Liver (tissue), 9 donors: ENCODE measurements around the gene SH3PXD2A. TPM values are rescaled to one million over a fixed set of nuclear protein-coding genes. Genes with fewer than 3 reads are reported as not detected.

ENCODE experiments used
- DNase-seq: peaks from one replicate; pipeline ENCODE4 v3.0.0-alpha.2; 2017; ENCODE audit warnings: low spot score
- H3K27ac ChIP-seq, 2 donors: one replicate each; pipeline ENCODE4 v1.7.0; 2013; ENCODE audit warnings: inconsistent platforms in 2 of 2, low read length in 2 of 2, control low read depth in 1 of 2, low read depth in 1 of 2, mild to moderate bottlenecking in 1 of 2
- H3K27me3 ChIP-seq, 4 donors: one replicate each; pipeline versions ENCODE4 v1.6.1 to v1.7.0; 2013; ENCODE audit warnings: low read length in 3 of 4, inconsistent platforms in 1 of 4, mild to moderate bottlenecking in 1 of 4, moderate library complexity in 1 of 4; ENCODE audit not compliant: control insufficient read depth in 4 of 4, insufficient read depth in 4 of 4
- H3K36me3 ChIP-seq, 4 donors: one replicate each; pipeline versions ENCODE4 v1.6.1 to v1.7.0; 2013; ENCODE audit warnings: low read length in 3 of 4, mild to moderate bottlenecking in 3 of 4, low read depth in 1 of 4, moderate library complexity in 1 of 4; ENCODE audit not compliant: control insufficient read depth in 4 of 4, insufficient read depth in 3 of 4
- H3K4me1 ChIP-seq, 4 donors: one replicate each; pipeline versions ENCODE4 v1.6.1 to v1.7.0; 2013; ENCODE audit warnings: low read length in 3 of 4, mild to moderate bottlenecking in 3 of 4, moderate library complexity in 1 of 4; ENCODE audit not compliant: control insufficient read depth in 4 of 4, insufficient read depth in 4 of 4
- H3K4me3 ChIP-seq, 3 donors: one replicate each; pipeline versions ENCODE4 v1.6.1 to v1.7.0; 2013; ENCODE audit warnings: low read length in 3 of 3, control low read depth in 1 of 3, low read depth in 1 of 3, mild to moderate bottlenecking in 1 of 3
- H3K9ac ChIP-seq, 2 donors: one replicate each; pipeline ENCODE4 v1.7.0; 2013; ENCODE audit warnings: low read length in 2 of 2, mild to moderate bottlenecking in 2 of 2, moderate library complexity in 2 of 2, control low read depth in 1 of 2, low read depth in 1 of 2
- H3K9me3 ChIP-seq, 4 donors: one replicate each; pipeline versions ENCODE4 v1.6.1 to v1.7.0; 2013; ENCODE audit warnings: low read length in 3 of 4; ENCODE audit not compliant: control insufficient read depth in 4 of 4
- EGR1 ChIP-seq, 2 donors: IDR thresholded peaks; 2 replicates each; pipeline ENCODE4 v1.6.1; 2016 to 2018; ENCODE audit warnings: antibody characterized with exemption in 2 of 2, low read depth in 2 of 2
- FOXA2 ChIP-seq: IDR thresholded peaks from 2 replicates; pipeline ENCODE4 v1.6.1; 2016; ENCODE audit warnings: antibody characterized with exemption
- GABPA ChIP-seq, 2 donors: IDR thresholded peaks in 1 of 2; conservative IDR thresholded peaks in 1 of 2; 2 replicates each; pipeline ENCODE4 v1.6.1; 2016; ENCODE audit warnings: antibody characterized with exemption in 2 of 2, mild to moderate bottlenecking in 1 of 2, moderate library complexity in 1 of 2
- HNF4A ChIP-seq, 2 donors: conservative IDR thresholded peaks; 2 replicates each; pipeline ENCODE4 v1.6.1; 2016; ENCODE audit warnings: antibody characterized with exemption in 2 of 2, mild to moderate bottlenecking in 2 of 2
- HNF4G ChIP-seq: IDR thresholded peaks from 2 replicates; pipeline ENCODE4 v1.6.1; 2016; ENCODE audit warnings: antibody characterized with exemption
- JUND ChIP-seq, 2 donors: IDR thresholded peaks; 2 replicates each; pipeline ENCODE4 v1.6.1; 2016; ENCODE audit warnings: antibody characterized with exemption in 2 of 2
- NR2F2 ChIP-seq: IDR thresholded peaks from 2 replicates; pipeline ENCODE4 v1.6.1; 2016; ENCODE audit warnings: antibody characterized with exemption
- RAD21 ChIP-seq, 2 donors: IDR thresholded peaks; 2 replicates each; pipeline ENCODE4 v1.6.1; 2016; ENCODE audit warnings: antibody characterized with exemption in 2 of 2, mild to moderate bottlenecking in 2 of 2
- RXRA ChIP-seq, 2 donors: IDR thresholded peaks; 2 replicates each; pipeline ENCODE4 v1.6.1; 2017 to 2018; ENCODE audit warnings: antibody characterized with exemption in 2 of 2, mild to moderate bottlenecking in 1 of 2
- SP1 ChIP-seq: IDR thresholded peaks from 2 replicates; pipeline ENCODE4 v1.6.1; 2018; ENCODE audit warnings: antibody characterized with exemption, mild to moderate bottlenecking
- TAF1 ChIP-seq: conservative IDR thresholded peaks from 2 replicates; pipeline ENCODE4 v1.6.1; 2016; ENCODE audit warnings: antibody characterized with exemption, mild to moderate bottlenecking
- YY1 ChIP-seq: IDR thresholded peaks from 2 replicates; pipeline ENCODE4 v1.6.1; 2016; ENCODE audit warnings: antibody characterized with exemption, mild to moderate bottlenecking
- WGBS: extraction: QIAGEN DNeasy Blood & Tissue Kit; methylation state at CpG from one replicate; pipeline ENCODE4 v1.1.7; 2013; 5-methylcytosine and 5-hydroxymethylcytosine counted together
- polyA plus RNA-seq, 2 donors: library from polyadenylated mRNA; stranded (reverse) in 1 of 2; unstranded in 1 of 2; fragments of 200-250 nt in 1 of 2; fragments of >200 nt in 1 of 2; fragmentation: Nextera tagmentation in 1 of 2; extraction: Ambion mirVana in 1 of 2; gene quantifications; one replicate each; pipeline versions ENCODE4 v1.2.1 to v1.2.3, GENCODE V29; 2013 to 2015
- total RNA-seq, 2 donors: library from RNA; depleted of rRNA; stranded (reverse); fragments of >200 nt; gene quantifications; one replicate each; pipeline ENCODE4 v1.2.3, GENCODE V29; 2014
- TF ChIP-seq, protein P1 (sequence below): fragments of 150-350 bp; IDR thresholded peaks from 2 replicates; pipeline ENCODE4 v1.5.1; 2017; ENCODE audit warnings: improper control_type of control experiment, low read depth, low read length; ENCODE audit not compliant: missing input control
- TF ChIP-seq, protein P2 (sequence below): IDR thresholded peaks from 2 replicates; pipeline ENCODE4 v1.6.1; 2016; ENCODE audit warnings: antibody characterized with exemption
- TF ChIP-seq, protein P3 (sequence below): IDR thresholded peaks from 2 replicates; pipeline ENCODE4 v1.6.1; 2016; ENCODE audit warnings: antibody characterized with exemption
- TF ChIP-seq, protein P4 (sequence below): IDR thresholded peaks from 2 replicates; pipeline ENCODE4 v1.6.1; 2016; ENCODE audit warnings: antibody characterized with exemption
- TF ChIP-seq, protein P5 (sequence below): IDR thresholded peaks from 2 replicates; pipeline ENCODE4 v1.6.1; 2016; ENCODE audit warnings: antibody characterized with exemption, mild to moderate bottlenecking
- donor health status: healthy.
- donor health status: healthy.
- donor health status: healthy.
- donor health status: healthy.
- donor health status: healthy.

The SH3PXD2A gene
- total and polyA plus RNA-seq, 4 donors, result 0.82 to 5.5 (median 3.9) TPM

DNA sequence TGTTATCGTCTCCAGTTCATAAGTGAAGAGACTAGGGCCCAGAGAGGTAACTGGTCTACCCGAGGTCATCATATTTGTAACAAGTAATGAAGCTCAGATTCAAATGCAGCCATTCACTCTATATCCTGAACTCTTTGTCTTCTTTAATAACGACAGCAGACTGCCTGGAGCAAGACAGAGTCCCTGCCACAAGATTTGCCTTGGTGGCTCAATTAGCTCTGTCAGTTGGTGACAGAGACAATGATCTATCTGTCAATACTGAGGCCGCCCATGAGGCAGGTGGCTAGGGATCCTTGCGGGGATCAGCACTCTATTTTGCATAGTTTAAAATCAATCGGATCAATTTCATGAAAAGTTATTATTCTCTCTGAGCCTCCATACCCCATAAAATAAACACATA lies 43.9 kb downstream of the SH3PXD2A start:
- no peak for DNase-seq
- H3K9ac ChIP-seq, result no peak overlapping the region

DNA sequence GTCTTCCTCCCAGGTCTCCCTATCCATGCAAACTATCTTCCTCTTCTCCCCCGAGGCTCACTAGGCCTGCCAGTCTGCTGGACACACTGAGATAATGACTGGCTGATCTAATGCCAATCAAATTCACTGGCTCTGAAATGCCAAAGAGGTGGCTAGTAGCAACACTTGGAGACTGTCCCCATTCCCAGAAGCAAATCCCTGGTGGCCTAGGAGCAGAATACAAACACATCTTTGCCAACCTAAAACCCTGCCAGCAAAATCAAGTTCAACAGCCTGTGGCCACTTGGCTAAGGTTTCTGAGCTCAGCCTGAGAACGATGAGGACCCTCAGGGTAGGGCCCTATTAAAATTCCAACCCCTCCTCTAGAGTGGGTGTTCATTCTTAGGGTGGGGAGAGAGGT lies 46.6 kb downstream of the SH3PXD2A start:
- TF ChIP-seq JUND (IDR thresholded peaks at IDR 0.05) (no peak), RXRA (IDR thresholded peaks at IDR 0.05) (peak in 1 of 2 donors; percentile 13), FOXA2 (no peak), RAD21 (IDR thresholded peaks at IDR 0.05) (peak in 1 of 2 donors; percentile 30), EGR1 (IDR thresholded peaks at IDR 0.05; ENCODE audit: low read depth in 2 of 2) (no peak)
- TF ChIP-seq, protein P1, sequence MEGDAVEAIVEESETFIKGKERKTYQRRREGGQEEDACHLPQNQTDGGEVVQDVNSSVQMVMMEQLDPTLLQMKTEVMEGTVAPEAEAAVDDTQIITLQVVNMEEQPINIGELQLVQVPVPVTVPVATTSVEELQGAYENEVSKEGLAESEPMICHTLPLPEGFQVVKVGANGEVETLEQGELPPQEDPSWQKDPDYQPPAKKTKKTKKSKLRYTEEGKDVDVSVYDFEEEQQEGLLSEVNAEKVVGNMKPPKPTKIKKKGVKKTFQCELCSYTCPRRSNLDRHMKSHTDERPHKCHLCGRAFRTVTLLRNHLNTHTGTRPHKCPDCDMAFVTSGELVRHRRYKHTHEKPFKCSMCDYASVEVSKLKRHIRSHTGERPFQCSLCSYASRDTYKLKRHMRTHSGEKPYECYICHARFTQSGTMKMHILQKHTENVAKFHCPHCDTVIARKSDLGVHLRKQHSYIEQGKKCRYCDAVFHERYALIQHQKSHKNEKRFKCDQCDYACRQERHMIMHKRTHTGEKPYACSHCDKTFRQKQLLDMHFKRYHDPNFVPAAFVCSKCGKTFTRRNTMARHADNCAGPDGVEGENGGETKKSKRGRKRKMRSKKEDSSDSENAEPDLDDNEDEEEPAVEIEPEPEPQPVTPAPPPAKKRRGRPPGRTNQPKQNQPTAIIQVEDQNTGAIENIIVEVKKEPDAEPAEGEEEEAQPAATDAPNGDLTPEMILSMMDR, result no peak
- TF ChIP-seq, protein P2, sequence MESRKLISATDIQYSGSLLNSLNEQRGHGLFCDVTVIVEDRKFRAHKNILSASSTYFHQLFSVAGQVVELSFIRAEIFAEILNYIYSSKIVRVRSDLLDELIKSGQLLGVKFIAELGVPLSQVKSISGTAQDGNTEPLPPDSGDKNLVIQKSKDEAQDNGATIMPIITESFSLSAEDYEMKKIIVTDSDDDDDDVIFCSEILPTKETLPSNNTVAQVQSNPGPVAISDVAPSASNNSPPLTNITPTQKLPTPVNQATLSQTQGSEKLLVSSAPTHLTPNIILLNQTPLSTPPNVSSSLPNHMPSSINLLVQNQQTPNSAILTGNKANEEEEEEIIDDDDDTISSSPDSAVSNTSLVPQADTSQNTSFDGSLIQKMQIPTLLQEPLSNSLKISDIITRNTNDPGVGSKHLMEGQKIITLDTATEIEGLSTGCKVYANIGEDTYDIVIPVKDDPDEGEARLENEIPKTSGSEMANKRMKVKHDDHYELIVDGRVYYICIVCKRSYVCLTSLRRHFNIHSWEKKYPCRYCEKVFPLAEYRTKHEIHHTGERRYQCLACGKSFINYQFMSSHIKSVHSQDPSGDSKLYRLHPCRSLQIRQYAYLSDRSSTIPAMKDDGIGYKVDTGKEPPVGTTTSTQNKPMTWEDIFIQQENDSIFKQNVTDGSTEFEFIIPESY, result no peak
- H3K4me1 ChIP-seq, result peaks cover 8 to 30% (median 24%) of the 10 kb centered on the region in 4 donors
- WGBS, result 48% methylated on average over 2 of the region's 2 CpGs
- no peaks in the 10 kb centered on the region for H3K36me3 ChIP-seq
- no peaks in the 10 kb centered on the region for H3K27me3 ChIP-seq
- no peak overlapping the region for H3K9ac ChIP-seq
- H3K27ac ChIP-seq, result no peak overlapping the region
- no peak overlapping the region for H3K4me3 ChIP-seq
- no peak for DNase-seq
- no peaks in the 10 kb centered on the region for H3K9me3 ChIP-seq

More for the DNA sequence above, 43.9 kb downstream of the SH3PXD2A start:
- Histone ChIP-seq H3K36me3 (no peaks in the 10 kb centered on the region), H3K9me3 (no peaks in the 10 kb centered on the region), H3K4me3 (no peak overlapping the region), H3K27ac (no peak overlapping the region), H3K4me1 (peaks cover 8 to 31% (median 26%) of the 10 kb centered on the region in 4 donors), H3K27me3 (no peaks in the 10 kb centered on the region)
- TF ChIP-seq FOXA2, result no peak
- no peak for TF ChIP-seq HNF4A (conservative IDR thresholded peaks at IDR 0.05)
- no peak for TF ChIP-seq TAF1
- TF ChIP-seq, protein P3, sequence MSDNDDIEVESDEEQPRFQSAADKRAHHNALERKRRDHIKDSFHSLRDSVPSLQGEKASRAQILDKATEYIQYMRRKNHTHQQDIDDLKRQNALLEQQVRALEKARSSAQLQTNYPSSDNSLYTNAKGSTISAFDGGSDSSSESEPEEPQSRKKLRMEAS, result no peak
- TF ChIP-seq GABPA (IDR thresholded peaks at IDR 0.05 in 1 of 2, conservative IDR thresholded peaks at IDR 0.05 in 1 of 2), result no peak
- TF ChIP-seq, protein P1, result no peak
- TF ChIP-seq, protein P4, sequence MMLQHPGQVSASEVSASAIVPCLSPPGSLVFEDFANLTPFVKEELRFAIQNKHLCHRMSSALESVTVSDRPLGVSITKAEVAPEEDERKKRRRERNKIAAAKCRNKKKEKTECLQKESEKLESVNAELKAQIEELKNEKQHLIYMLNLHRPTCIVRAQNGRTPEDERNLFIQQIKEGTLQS, result no peak
- no peak for TF ChIP-seq YY1
- no peak for TF ChIP-seq EGR1 (IDR thresholded peaks at IDR 0.05; ENCODE audit: low read depth in 2 of 2)
- TF ChIP-seq, protein P5, sequence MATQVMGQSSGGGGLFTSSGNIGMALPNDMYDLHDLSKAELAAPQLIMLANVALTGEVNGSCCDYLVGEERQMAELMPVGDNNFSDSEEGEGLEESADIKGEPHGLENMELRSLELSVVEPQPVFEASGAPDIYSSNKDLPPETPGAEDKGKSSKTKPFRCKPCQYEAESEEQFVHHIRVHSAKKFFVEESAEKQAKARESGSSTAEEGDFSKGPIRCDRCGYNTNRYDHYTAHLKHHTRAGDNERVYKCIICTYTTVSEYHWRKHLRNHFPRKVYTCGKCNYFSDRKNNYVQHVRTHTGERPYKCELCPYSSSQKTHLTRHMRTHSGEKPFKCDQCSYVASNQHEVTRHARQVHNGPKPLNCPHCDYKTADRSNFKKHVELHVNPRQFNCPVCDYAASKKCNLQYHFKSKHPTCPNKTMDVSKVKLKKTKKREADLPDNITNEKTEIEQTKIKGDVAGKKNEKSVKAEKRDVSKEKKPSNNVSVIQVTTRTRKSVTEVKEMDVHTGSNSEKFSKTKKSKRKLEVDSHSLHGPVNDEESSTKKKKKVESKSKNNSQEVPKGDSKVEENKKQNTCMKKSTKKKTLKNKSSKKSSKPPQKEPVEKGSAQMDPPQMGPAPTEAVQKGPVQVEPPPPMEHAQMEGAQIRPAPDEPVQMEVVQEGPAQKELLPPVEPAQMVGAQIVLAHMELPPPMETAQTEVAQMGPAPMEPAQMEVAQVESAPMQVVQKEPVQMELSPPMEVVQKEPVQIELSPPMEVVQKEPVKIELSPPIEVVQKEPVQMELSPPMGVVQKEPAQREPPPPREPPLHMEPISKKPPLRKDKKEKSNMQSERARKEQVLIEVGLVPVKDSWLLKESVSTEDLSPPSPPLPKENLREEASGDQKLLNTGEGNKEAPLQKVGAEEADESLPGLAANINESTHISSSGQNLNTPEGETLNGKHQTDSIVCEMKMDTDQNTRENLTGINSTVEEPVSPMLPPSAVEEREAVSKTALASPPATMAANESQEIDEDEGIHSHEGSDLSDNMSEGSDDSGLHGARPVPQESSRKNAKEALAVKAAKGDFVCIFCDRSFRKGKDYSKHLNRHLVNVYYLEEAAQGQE, result no peak
- TF ChIP-seq, protein P2, result no peak
- TF ChIP-seq HNF4G, result no peak
- TF ChIP-seq RAD21 (IDR thresholded peaks at IDR 0.05), result no peak
- no peak for TF ChIP-seq NR2F2
- TF ChIP-seq SP1, result no peak
- no peak for TF ChIP-seq JUND (IDR thresholded peaks at IDR 0.05)
- WGBS, result 90% methylated on average over 6 of the region's 6 CpGs
